Uterus (tissue), 4 donors: ENCODE results near the gene ZNF440. TPM values are rescaled to one million over a fixed set of nuclear protein-coding genes. Genes with fewer than 3 reads are reported as not detected.

Experiments used
- DNase-seq, 2 donors: peaks; one replicate each; pipeline ENCODE4 v3.0.0-alpha.2; 2019 to 2020
- H3K27ac ChIP-seq, 2 donors: fragments of 200-600 bp; sonication (generic); 1 replicate in 1 of 2; 2 replicates in 1 of 2; pipeline ENCODE4 v1.5.1; 2016 to 2018
- H3K27me3 ChIP-seq, 2 donors: fragments of 200-600 bp; sonication (generic); one replicate each; pipeline ENCODE4 v1.5.1; 2018 to 2019; ENCODE audit warnings: control low read depth in 1 of 2
- H3K36me3 ChIP-seq, 2 donors: fragments of 200-600 bp; sonication (generic); one replicate each; pipeline ENCODE4 v1.5.1; 2019; ENCODE audit warnings: control low read depth in 1 of 2
- H3K4me1 ChIP-seq, 2 donors: fragments of 200-600 bp; sonication (generic); one replicate each; pipeline ENCODE4 v1.5.1; 2018 to 2019; ENCODE audit warnings: control low read depth in 1 of 2
- H3K4me3 ChIP-seq, 2 donors: fragments of 200-600 bp; sonication (generic); 1 replicate in 1 of 2; 2 replicates in 1 of 2; pipeline ENCODE4 v1.5.1; 2018 to 2019; ENCODE audit warnings: mild to moderate bottlenecking in 1 of 2
- H3K9me3 ChIP-seq, 2 donors: fragments of 200-600 bp; sonication (generic); one replicate each; pipeline ENCODE4 v1.5.1; 2019; ENCODE audit warnings: control low read depth in 1 of 2
- POLR2A ChIP-seq, 2 donors: fragments of 450-650 bp; IDR thresholded peaks; one replicate each; pipeline ENCODE4 v1.6.1; 2016; ENCODE audit warnings: antibody characterized with exemption in 2 of 2, mild to moderate bottlenecking in 1 of 2, moderate library complexity in 1 of 2
- intact Hi-C: fragments of 100-400 bp; cut with DNase I; formaldehyde crosslinking; loops from one replicate; pipeline ENCODE4 v1.15.1; 2023; ENCODE audit warnings: low total_unique reads
- total RNA-seq, 4 donors: library from RNA; depleted of rRNA in 3 of 4; stranded (reverse); fragments of >200 nt in 3 of 4; gene quantifications; one replicate each; pipeline versions ENCODE4 v1.1.0 to v1.2.4, GENCODE V29; 2014 to 2023
- TF ChIP-seq, protein P1 (sequence below), 4 experiments: fragments of 200-600 bp in 2 of 4; fragments of 450-650 bp in 2 of 4; sonication (generic) in 2 of 4; IDR thresholded peaks; one replicate each; pipeline ENCODE4 v1.5.1; 2016 to 2019; ENCODE audit warnings: antibody characterized with exemption in 4 of 4, mild to moderate bottlenecking in 2 of 4, moderate library complexity in 1 of 4
- donor health status: DM: yes; HTN: yes; CAD: no.

The ZNF440 gene
- total RNA-seq, 4 donors from 2014 or later, result 18.5 to 139 (median 23.0) TPM

DNA sequence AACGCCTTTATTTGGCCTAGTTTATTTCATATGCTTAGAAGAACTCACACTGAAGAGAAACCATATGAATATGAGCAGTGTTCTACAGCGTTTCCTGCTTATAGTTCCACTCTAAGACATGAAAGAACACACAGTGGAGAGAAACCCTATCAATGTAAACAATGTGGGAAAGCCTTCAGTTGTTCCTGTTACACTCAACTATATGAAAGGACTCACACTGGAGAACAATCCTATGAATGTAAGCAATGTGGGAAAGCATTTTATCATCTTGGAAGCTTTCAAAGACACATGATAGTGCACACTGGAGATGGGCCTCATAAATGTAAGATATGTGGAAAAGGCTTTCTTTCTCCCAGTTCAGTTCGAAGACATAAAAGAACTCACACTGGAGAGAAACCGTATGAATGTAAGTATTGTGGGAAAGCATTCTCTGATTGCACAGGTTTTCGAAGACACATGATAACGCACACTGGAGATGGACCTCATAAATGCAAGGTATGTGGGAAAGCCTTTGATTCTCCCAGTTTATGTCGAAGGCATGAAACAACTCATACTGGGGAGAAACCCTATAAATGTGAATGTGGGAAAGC lies 33.5 kb upstream of the ZNF440 start:
- intact Hi-C loops, result no loop called here

GRCh38 chr19:11781295-11782057 lies 32.6 kb upstream of the ZNF440 start:
- TF ChIP-seq POLR2A (IDR thresholded peaks at IDR 0.05), result no peak
- H3K4me3 ChIP-seq, result no peak overlapping the region

More for the DNA sequence above, 33.5 kb upstream of the ZNF440 start:
- no peak for DNase-seq
- H3K27me3 ChIP-seq, result no peaks in the 10 kb centered on the region
- H3K36me3 ChIP-seq, result peaks cover 0 to 4% of the 10 kb centered on the region in 2 donors
- TF ChIP-seq POLR2A (IDR thresholded peaks at IDR 0.05), result no peak
- TF ChIP-seq, protein P1, sequence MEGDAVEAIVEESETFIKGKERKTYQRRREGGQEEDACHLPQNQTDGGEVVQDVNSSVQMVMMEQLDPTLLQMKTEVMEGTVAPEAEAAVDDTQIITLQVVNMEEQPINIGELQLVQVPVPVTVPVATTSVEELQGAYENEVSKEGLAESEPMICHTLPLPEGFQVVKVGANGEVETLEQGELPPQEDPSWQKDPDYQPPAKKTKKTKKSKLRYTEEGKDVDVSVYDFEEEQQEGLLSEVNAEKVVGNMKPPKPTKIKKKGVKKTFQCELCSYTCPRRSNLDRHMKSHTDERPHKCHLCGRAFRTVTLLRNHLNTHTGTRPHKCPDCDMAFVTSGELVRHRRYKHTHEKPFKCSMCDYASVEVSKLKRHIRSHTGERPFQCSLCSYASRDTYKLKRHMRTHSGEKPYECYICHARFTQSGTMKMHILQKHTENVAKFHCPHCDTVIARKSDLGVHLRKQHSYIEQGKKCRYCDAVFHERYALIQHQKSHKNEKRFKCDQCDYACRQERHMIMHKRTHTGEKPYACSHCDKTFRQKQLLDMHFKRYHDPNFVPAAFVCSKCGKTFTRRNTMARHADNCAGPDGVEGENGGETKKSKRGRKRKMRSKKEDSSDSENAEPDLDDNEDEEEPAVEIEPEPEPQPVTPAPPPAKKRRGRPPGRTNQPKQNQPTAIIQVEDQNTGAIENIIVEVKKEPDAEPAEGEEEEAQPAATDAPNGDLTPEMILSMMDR (IDR thresholded peaks at IDR 0.05), result no peak
- H3K4me3 ChIP-seq, result no peak overlapping the region
- H3K9me3 ChIP-seq, result peaks cover 6 to 79% of the 10 kb centered on the region in 2 donors
- H3K4me1 ChIP-seq, result no peaks in the 10 kb centered on the region
- H3K27ac ChIP-seq, result no peak overlapping the region

GRCh38 chr19:11783767-11784166 lies 30.3 kb upstream of the ZNF440 start:
- Histone ChIP-seq H3K27ac (no peak overlapping the region), H3K27me3 (no peaks in the 10 kb centered on the region), H3K36me3 (peaks cover 0 to 4% of the 10 kb centered on the region in 2 donors), H3K4me3 (no peak overlapping the region), H3K4me1 (no peaks in the 10 kb centered on the region), H3K9me3 (peaks cover 6 to 78% of the 10 kb centered on the region in 2 donors)
- no peak for DNase-seq
- TF ChIP-seq, protein P1 (IDR thresholded peaks at IDR 0.05), result no peak
- no peak for TF ChIP-seq POLR2A (IDR thresholded peaks at IDR 0.05)
- intact Hi-C loops, result no loop called here

More at GRCh38 chr19:11781295-11782057, 32.6 kb upstream of the ZNF440 start:
- Histone ChIP-seq H3K9me3 (peaks cover 6 to 79% of the 10 kb centered on the region in 2 donors), H3K4me1 (no peaks in the 10 kb centered on the region), H3K27ac (no peak overlapping the region), H3K36me3 (peaks cover 0 to 4% of the 10 kb centered on the region in 2 donors), H3K27me3 (no peaks in the 10 kb centered on the region)
- DNase-seq, result no peak
- intact Hi-C loops, result no loop called here

DNA sequence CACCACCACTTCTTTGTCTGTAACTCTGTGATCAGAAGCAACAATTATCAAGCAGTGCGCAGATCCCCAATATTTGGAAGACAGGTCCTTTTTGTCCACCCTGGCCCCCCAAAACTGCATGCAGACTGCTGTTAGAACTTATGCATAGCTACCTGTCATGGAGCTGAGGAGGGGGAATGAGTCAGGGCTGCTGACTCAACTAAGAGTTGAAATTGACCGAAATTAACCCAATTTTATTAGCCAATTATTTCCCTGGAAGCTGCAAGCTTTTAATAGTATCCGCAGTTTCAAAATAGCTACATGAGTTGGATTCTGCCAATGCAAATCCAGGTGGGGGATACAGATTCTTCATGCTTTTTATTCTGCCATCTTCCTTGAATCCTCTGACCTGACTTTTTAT lies 29.7 kb upstream of the ZNF440 start:
- intact Hi-C loops, result no loop called here
- Histone ChIP-seq H3K27ac (no peak overlapping the region), H3K9me3 (peaks cover 6 to 77% of the 10 kb centered on the region in 2 donors), H3K4me3 (no peak overlapping the region), H3K27me3 (no peaks in the 10 kb centered on the region), H3K36me3 (peaks cover 0 to 4% of the 10 kb centered on the region in 2 donors), H3K4me1 (no peaks in the 10 kb centered on the region)
- TF ChIP-seq POLR2A (IDR thresholded peaks at IDR 0.05), result no peak
- TF ChIP-seq, protein P1 (IDR thresholded peaks at IDR 0.05), result no peak
- DNase-seq, result no peak

GRCh38 chr19:11787536-11787935 lies 26.5 kb upstream of the ZNF440 start:
- no peak overlapping the region for H3K4me3 ChIP-seq
- no peaks in the 10 kb centered on the region for H3K4me1 ChIP-seq
- intact Hi-C loops, result no loop called here
- TF ChIP-seq, protein P1 (IDR thresholded peaks at IDR 0.05), result no peak
- no peak for TF ChIP-seq POLR2A (IDR thresholded peaks at IDR 0.05)
- H3K36me3 ChIP-seq, result no peaks in the 10 kb centered on the region
- no peak overlapping the region for H3K27ac ChIP-seq
- H3K27me3 ChIP-seq, result no peaks in the 10 kb centered on the region
- H3K9me3 ChIP-seq, result peaks cover 0 to 51% of the 10 kb centered on the region in 2 donors
- no peak for DNase-seq
